Cardiac fibroblast (primary cell): ENCODE measurements around the gene ZNF43.
"Not testable (repeated sequence)": the region's sequence is repeated elsewhere in the genome, so short reads cannot be mapped to it uniquely, and the experiment has no call there.

Source experiments
- DNase-seq, 2 donors: peaks; one replicate each; pipeline versions ENCODE4 v3.0.0 to v3.0.0-alpha.2; 2010; ENCODE audit warnings: low read depth in 2 of 2
- H3K4me3 ChIP-seq, 2 donors: replicated peaks in 1 of 2; 1 replicate in 1 of 2; 2 replicates in 1 of 2; pipeline ENCODE4 v1.5.1; 2011; ENCODE audit warnings: low read depth in 2 of 2, low read length in 2 of 2, mild to moderate bottlenecking in 2 of 2, moderate library complexity in 1 of 2
- TF ChIP-seq, protein P1 (sequence below): IDR thresholded peaks from one replicate; pipeline ENCODE4 v1.5.1; 2011; ENCODE audit warnings: low read depth, mild to moderate bottlenecking, low read length, inconsistent platforms

Gene ZNF43

DNA sequence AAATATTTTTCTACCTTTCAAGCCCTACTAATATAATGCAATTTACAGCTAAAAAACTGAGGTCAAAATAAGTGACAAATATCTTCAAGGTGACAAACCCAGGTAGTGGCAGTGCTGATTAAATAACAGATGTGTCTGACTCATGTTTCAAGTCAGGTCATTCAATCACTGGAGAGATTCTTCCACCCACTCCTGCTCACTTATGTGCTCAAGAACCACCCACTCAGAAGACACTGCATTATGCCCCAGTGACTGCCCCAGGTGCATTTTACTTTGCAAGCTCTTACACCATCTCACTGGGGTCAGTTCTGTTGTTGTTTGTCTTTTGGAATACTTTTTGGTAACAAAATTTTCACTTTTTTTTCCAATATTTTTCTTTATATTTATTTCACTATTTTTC, 70.8 kb downstream of the ZNF43 start:
- no peak for DNase-seq
- H3K4me3 ChIP-seq = no peak overlapping the region
- TF ChIP-seq, protein P1, sequence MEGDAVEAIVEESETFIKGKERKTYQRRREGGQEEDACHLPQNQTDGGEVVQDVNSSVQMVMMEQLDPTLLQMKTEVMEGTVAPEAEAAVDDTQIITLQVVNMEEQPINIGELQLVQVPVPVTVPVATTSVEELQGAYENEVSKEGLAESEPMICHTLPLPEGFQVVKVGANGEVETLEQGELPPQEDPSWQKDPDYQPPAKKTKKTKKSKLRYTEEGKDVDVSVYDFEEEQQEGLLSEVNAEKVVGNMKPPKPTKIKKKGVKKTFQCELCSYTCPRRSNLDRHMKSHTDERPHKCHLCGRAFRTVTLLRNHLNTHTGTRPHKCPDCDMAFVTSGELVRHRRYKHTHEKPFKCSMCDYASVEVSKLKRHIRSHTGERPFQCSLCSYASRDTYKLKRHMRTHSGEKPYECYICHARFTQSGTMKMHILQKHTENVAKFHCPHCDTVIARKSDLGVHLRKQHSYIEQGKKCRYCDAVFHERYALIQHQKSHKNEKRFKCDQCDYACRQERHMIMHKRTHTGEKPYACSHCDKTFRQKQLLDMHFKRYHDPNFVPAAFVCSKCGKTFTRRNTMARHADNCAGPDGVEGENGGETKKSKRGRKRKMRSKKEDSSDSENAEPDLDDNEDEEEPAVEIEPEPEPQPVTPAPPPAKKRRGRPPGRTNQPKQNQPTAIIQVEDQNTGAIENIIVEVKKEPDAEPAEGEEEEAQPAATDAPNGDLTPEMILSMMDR = no peak

GRCh38 chr19:21761547-21761946, 74.4 kb downstream of the ZNF43 start:
- DNase-seq, H3K4me3 ChIP-seq: not testable (repeated sequence)

DNA sequence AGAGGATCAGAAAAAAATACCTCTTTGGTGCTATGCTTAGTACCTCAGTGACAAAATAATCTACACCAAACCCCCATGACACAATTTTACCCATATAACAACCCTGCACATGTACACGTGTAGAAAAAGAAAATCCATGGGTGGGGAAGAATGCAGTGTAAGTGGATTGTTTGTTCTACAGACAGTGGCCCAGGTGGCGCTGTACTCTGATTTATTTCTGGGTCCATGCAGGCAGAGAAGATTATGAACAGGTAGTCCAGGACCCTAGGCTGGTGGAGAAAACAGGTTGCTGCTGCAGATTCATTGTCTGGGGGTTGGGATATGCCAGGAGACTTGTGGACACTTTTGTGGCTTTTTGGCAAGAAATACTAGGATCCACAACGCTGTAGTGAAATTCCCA, 77.7 kb downstream of the ZNF43 start:
- H3K4me3 ChIP-seq = no peak overlapping the region
- no peak for DNase-seq
- TF ChIP-seq, protein P1 = no peak

- not testable (repeated sequence) for DNase-seq, H3K4me3 ChIP-seq
Measured at GRCh38 chr19:21755555-21755954, 80.4 kb downstream of the ZNF43 start.
